Cardiac muscle cell (in vitro differentiated cells and primary cell): ENCODE measurements around the gene TCAF1. TPM values are rescaled to one million over a fixed set of nuclear protein-coding genes. Genes with fewer than 3 reads are reported as not detected.

Source experiments
- DNase-seq, 2 donors: peaks; one replicate each; pipeline versions ENCODE4 v3.0.0 to v3.0.0-alpha.2; 2010 to 2017; ENCODE audit warnings: low read depth in 1 of 2, low spot score in 1 of 2
- H3K27ac ChIP-seq: fragments of 200-600 bp; sonication (generic); 2 replicates; pipeline ENCODE4 v1.5.1; 2016
- H3K27me3 ChIP-seq: fragments of 200-600 bp; sonication (generic); 2 replicates; pipeline ENCODE4 v1.6.0; 2016; ENCODE audit warnings: control low read depth
- H3K36me3 ChIP-seq: fragments of 200-600 bp; sonication (generic); 2 replicates; pipeline ENCODE4 v1.5.1; 2016; ENCODE audit warnings: control low read depth
- H3K4me1 ChIP-seq: fragments of 200-600 bp; sonication (generic); 2 replicates; pipeline ENCODE4 v1.8.1; 2017; ENCODE audit warnings: low read depth, mild to moderate bottlenecking, mixed run types
- H3K4me3 ChIP-seq: fragments of 200-600 bp; sonication (generic); 2 replicates; pipeline ENCODE4 v1.5.1; 2016; ENCODE audit warnings: mild to moderate bottlenecking
- H3K9me3 ChIP-seq: fragments of 200-600 bp; sonication (generic); 2 replicates; pipeline ENCODE4 v1.5.1; 2017; ENCODE audit warnings: low read depth, mild to moderate bottlenecking, control low read depth
- CTCF ChIP-seq: IDR thresholded peaks from 2 replicates; pipeline ENCODE4 v1.5.1; 2012; ENCODE audit warnings: low read depth, mild to moderate bottlenecking, low read length
- polyA plus RNA-seq: library from polyadenylated mRNA; unstranded; fragments of >200 nt; fragmentation: Nextera tagmentation; extraction: Ambion mirVana; gene quantifications from 2 replicates; pipeline ENCODE4 v1.2.1, GENCODE V29; 2016
- total RNA-seq: library from RNA; depleted of rRNA; stranded (reverse); fragments of >200 nt; gene quantifications from 2 replicates; pipeline ENCODE4 v1.2.3, GENCODE V29; 2016

Gene TCAF1
- total RNA-seq, result 82.3 and 82.7 TPM in 2 replicates
- polyA plus RNA-seq, result 58.6 and 65.8 TPM in 2 replicates

- no peaks in the 10 kb centered on the region for H3K36me3 ChIP-seq
- peaks cover 38% of the 10 kb centered on the region for H3K4me1 ChIP-seq
- H3K27ac ChIP-seq, result peak within 1 kb of the TSS; percentile 89
- peak; percentile 97 to 98 for DNase-seq
- no peaks in the 10 kb centered on the region for H3K27me3 ChIP-seq
- H3K9me3 ChIP-seq, result no peaks in the 10 kb centered on the region
- peak; percentile 55 for TF ChIP-seq CTCF
- H3K4me3 ChIP-seq, result peak within 1 kb of the TSS; percentile 64
Measured at GRCh38 chr7:143901668-143902331, at the start of gene TCAF1. TSS of gene TCAF1 (minus strand) at chr7:143902176. CDS start at chr7:143876608, 25,568 bp downstream.

GRCh38 chr7:143948733-143949132, 46.8 kb upstream of the TCAF1 start:
- TF ChIP-seq CTCF, result no peak
- no peaks in the 10 kb centered on the region for H3K27me3 ChIP-seq
- no peak overlapping the region for H3K27ac ChIP-seq
- DNase-seq, result no peak
- no peaks in the 10 kb centered on the region for H3K36me3 ChIP-seq
- no peaks in the 10 kb centered on the region for H3K9me3 ChIP-seq
- H3K4me3 ChIP-seq, result no peak overlapping the region
- no peaks in the 10 kb centered on the region for H3K4me1 ChIP-seq

GRCh38 chr7:143947111-143947510, 45.1 kb upstream of the TCAF1 start:
- no peak for TF ChIP-seq CTCF
- no peak for DNase-seq
- Histone ChIP-seq H3K36me3 (no peaks in the 10 kb centered on the region), H3K4me1 (no peaks in the 10 kb centered on the region), H3K27ac (no peak overlapping the region), H3K27me3 (no peaks in the 10 kb centered on the region), H3K4me3 (no peak overlapping the region), H3K9me3 (no peaks in the 10 kb centered on the region)

GRCh38 chr7:143945423-143945822, 43.4 kb upstream of the TCAF1 start:
- Histone ChIP-seq H3K4me1 (no peaks in the 10 kb centered on the region), H3K36me3 (no peaks in the 10 kb centered on the region), H3K9me3 (no peaks in the 10 kb centered on the region), H3K27me3 (no peaks in the 10 kb centered on the region), H3K4me3 (no peak overlapping the region), H3K27ac (no peak overlapping the region)
- DNase-seq, result no peak
- TF ChIP-seq CTCF, result no peak

GRCh38 chr7:143938379-143939243, 36.6 kb upstream of the TCAF1 start:
- no peak for DNase-seq
- no peak overlapping the region for H3K4me3 ChIP-seq
- H3K4me1 ChIP-seq, result no peaks in the 10 kb centered on the region
- H3K9me3 ChIP-seq, result no peaks in the 10 kb centered on the region
- TF ChIP-seq CTCF, result no peak
- no peaks in the 10 kb centered on the region for H3K27me3 ChIP-seq
- H3K36me3 ChIP-seq, result no peaks in the 10 kb centered on the region
- H3K27ac ChIP-seq, result no peak overlapping the region
